Breast epithelium (tissue), 4 donors: ENCODE data around the gene ZNF808. TPM values are rescaled to one million over a fixed set of nuclear protein-coding genes. Genes with fewer than 3 reads are reported as not detected.
A peak's percentile ranks its signal among the peaks of the same experiment; 100 is the strongest.
"Not testable (repeated sequence)": the region's sequence is repeated elsewhere in the genome, so short reads cannot be mapped to it uniquely, and the experiment has no call there.

Experiments
- DNase-seq, 2 donors: peaks; one replicate each; pipeline ENCODE4 v3.0.0-alpha.2; 2019; ENCODE audit warnings: low spot score in 2 of 2
- H3K27ac ChIP-seq, 2 donors: fragments of 200-600 bp; sonication (generic) in 1 of 2; one replicate each; pipeline ENCODE4 v1.5.1; 2016 to 2019; ENCODE audit warnings: mild to moderate bottlenecking in 1 of 2
- H3K27me3 ChIP-seq, 2 donors: fragments of 200-600 bp; sonication (generic) in 1 of 2; one replicate each; pipeline versions ENCODE4 v1.5.1 to v1.6.0; 2017 to 2019; ENCODE audit warnings: control low read depth in 1 of 2, mild to moderate bottlenecking in 1 of 2
- H3K36me3 ChIP-seq: fragments of 200-600 bp; one replicate; pipeline ENCODE4 v1.5.1; 2019
- H3K4me1 ChIP-seq, 2 donors: fragments of 200-600 bp; sonication (generic); one replicate each; pipeline ENCODE4 v1.5.1; 2016 to 2019; ENCODE audit warnings: control low read depth in 1 of 2
- H3K4me3 ChIP-seq, 3 donors: fragments of 200-600 bp; sonication (generic); 1 replicate in 2 of 3; 2 replicates in 1 of 3; pipeline ENCODE4 v1.5.1; 2016 to 2019; ENCODE audit warnings: mild to moderate bottlenecking in 3 of 3, moderate library complexity in 2 of 3
- H3K9me3 ChIP-seq, 2 donors: fragments of 200-600 bp; sonication (generic) in 1 of 2; one replicate each; pipeline ENCODE4 v1.5.1; 2016 to 2019; ENCODE audit warnings: control low read depth in 1 of 2
- CTCF ChIP-seq, 3 donors: fragments of 450-650 bp; IDR thresholded peaks; one replicate each; pipeline ENCODE4 v1.5.1; 2016 to 2017; ENCODE audit warnings: antibody characterized with exemption in 3 of 3, mild to moderate bottlenecking in 3 of 3, moderate library complexity in 3 of 3
- POLR2A ChIP-seq: fragments of 450-650 bp; IDR thresholded peaks from one replicate; pipeline ENCODE4 v1.6.1; 2016; ENCODE audit warnings: antibody characterized with exemption, mild to moderate bottlenecking, moderate library complexity
- POLR2AphosphoS5 ChIP-seq, 3 donors: sonication (generic); formaldehyde crosslinking; IDR thresholded peaks; one replicate each; pipeline ENCODE4 v1.6.1; 2017; ENCODE audit warnings: antibody characterized with exemption in 3 of 3
- intact Hi-C: fragments of 100-400 bp; cut with DNase I; formaldehyde crosslinking; loops from one replicate; pipeline ENCODE4 v1.15.1; 2023; ENCODE audit warnings: low total_unique reads
- total RNA-seq, 3 donors: library from RNA; depleted of rRNA; stranded (reverse); fragments of >200 nt; gene quantifications; one replicate each; pipeline ENCODE4 v1.1.0, GENCODE V29; 2016

ZNF808 gene
- total RNA-seq, 3 donors from 2014 or later, result 20.6 to 35.1 (median 21.3) TPM

- intact Hi-C loops, result no loop called here
- Histone ChIP-seq H3K36me3 (no peaks in the 10 kb centered on the region), H3K27ac (no peak overlapping the region), H3K27me3 (no peaks in the 10 kb centered on the region), H3K9me3 (peaks cover 79 to 81% of the 10 kb centered on the region in 2 donors), H3K4me3 (peak overlapping the region in 2 of 3 donors; percentile 9 to 41), H3K4me1 (no peaks in the 10 kb centered on the region)
- TF ChIP-seq CTCF (IDR thresholded peaks at IDR 0.05), result no peak
- no peak for TF ChIP-seq POLR2A
- TF ChIP-seq POLR2AphosphoS5 (IDR thresholded peaks at IDR 0.05), result no peak
- no peak for DNase-seq
Observed at GRCh38 chr19:52492994-52493470, 34.4 kb upstream of the ZNF808 start.

- no peaks in the 10 kb centered on the region for H3K36me3 ChIP-seq
- intact Hi-C loops, result no loop called here
- H3K4me1 ChIP-seq, result no peaks in the 10 kb centered on the region
- no peaks in the 10 kb centered on the region for H3K27me3 ChIP-seq
- peaks cover 72 to 82% of the 10 kb centered on the region in 2 donors for H3K9me3 ChIP-seq
- no peak overlapping the region for H3K4me3 ChIP-seq
- TF ChIP-seq POLR2A (no peak), POLR2AphosphoS5 (IDR thresholded peaks at IDR 0.05) (no peak), CTCF (IDR thresholded peaks at IDR 0.05) (no peak)
- no peak overlapping the region for H3K27ac ChIP-seq
- DNase-seq, result no peak
Observed at GRCh38 chr19:52494518-52494917, 33.0 kb upstream of the ZNF808 start.

- Histone ChIP-seq H3K27me3 (no peaks in the 10 kb centered on the region), H3K27ac (no peak overlapping the region), H3K4me3 (no peak overlapping the region), H3K36me3 (no peaks in the 10 kb centered on the region), H3K9me3 (peaks cover 67 to 77% of the 10 kb centered on the region in 2 donors), H3K4me1 (no peaks in the 10 kb centered on the region)
- TF ChIP-seq POLR2AphosphoS5 (IDR thresholded peaks at IDR 0.05) (no peak), CTCF (IDR thresholded peaks at IDR 0.05) (no peak), POLR2A (no peak)
- intact Hi-C loops, result no loop called here
- no peak for DNase-seq
Observed at GRCh38 chr19:52498571-52498970, 28.9 kb upstream of the ZNF808 start.

- H3K27ac ChIP-seq, H3K27me3 ChIP-seq, DNase-seq, H3K4me3 ChIP-seq, H3K4me1 ChIP-seq, intact Hi-C loops, H3K36me3 ChIP-seq: not testable (repeated sequence)
- peaks cover 63 to 68% of the 10 kb centered on the region in 2 donors for H3K9me3 ChIP-seq
Observed at GRCh38 chr19:52500474-52500873, 27.0 kb upstream of the ZNF808 start.

- DNase-seq, H3K27ac ChIP-seq, H3K4me1 ChIP-seq, H3K4me3 ChIP-seq, intact Hi-C loops, H3K36me3 ChIP-seq, H3K27me3 ChIP-seq: not testable (repeated sequence)
- H3K9me3 ChIP-seq, result peaks cover 64 to 65% of the 10 kb centered on the region in 2 donors
Observed at GRCh38 chr19:52500991-52501390, 26.5 kb upstream of the ZNF808 start.

- H3K27me3 ChIP-seq, result no peaks in the 10 kb centered on the region
- H3K36me3 ChIP-seq, result no peaks in the 10 kb centered on the region
- intact Hi-C loops, result no loop called here
- H3K27ac ChIP-seq, result no peak overlapping the region
- DNase-seq, result no peak
- no peaks in the 10 kb centered on the region for H3K4me1 ChIP-seq
- TF ChIP-seq CTCF (IDR thresholded peaks at IDR 0.05), result no peak
- TF ChIP-seq POLR2AphosphoS5 (IDR thresholded peaks at IDR 0.05), result no peak
- TF ChIP-seq POLR2A, result no peak
- H3K9me3 ChIP-seq, result peaks cover 44 to 51% of the 10 kb centered on the region in 2 donors
- no peak overlapping the region for H3K4me3 ChIP-seq
Observed at GRCh38 chr19:52507266-52507665, 20.2 kb upstream of the ZNF808 start.
